Globus pallidus (tissue), 1 donor: ENCODE data around the gene CD200R1.

Source experiments
- DNase-seq: peaks from one replicate; pipeline ENCODE4 v3.0.0-alpha.2; 2015; ENCODE audit warnings: low spot score

The CD200R1 gene

DNA sequence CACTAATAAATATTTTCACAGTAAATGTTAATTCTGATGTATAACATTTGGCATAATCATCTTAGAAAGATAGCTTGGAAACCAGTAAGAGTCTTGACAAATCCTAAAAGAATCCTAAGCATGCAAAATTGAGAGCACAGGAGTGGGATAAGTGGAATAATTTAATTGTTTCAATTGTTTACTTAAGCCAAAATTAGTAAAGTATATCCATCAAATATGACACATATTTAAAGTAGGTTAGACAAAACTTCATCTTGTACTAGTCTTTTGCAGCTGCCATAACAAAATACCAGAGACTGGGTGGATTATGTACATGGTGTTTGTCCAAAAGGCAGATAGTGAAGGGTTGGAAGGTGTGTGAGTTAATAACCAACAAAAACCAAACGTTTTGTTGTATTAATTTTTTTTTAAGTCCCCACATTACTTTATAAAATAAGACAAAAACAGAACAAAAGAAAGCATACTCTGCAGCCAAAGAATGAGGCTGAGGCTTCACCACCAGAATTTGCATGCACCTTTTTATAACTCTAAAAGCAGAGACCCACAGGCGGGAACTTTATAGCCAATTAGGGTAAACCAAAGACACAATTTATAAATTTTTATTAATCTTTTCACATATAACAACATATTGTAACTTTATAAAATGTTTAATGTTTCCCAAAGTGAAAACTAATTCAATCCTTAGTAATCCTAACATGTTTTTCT lies 86.4 kb downstream of the CD200R1 start:
- DNase-seq = no peak

DNA sequence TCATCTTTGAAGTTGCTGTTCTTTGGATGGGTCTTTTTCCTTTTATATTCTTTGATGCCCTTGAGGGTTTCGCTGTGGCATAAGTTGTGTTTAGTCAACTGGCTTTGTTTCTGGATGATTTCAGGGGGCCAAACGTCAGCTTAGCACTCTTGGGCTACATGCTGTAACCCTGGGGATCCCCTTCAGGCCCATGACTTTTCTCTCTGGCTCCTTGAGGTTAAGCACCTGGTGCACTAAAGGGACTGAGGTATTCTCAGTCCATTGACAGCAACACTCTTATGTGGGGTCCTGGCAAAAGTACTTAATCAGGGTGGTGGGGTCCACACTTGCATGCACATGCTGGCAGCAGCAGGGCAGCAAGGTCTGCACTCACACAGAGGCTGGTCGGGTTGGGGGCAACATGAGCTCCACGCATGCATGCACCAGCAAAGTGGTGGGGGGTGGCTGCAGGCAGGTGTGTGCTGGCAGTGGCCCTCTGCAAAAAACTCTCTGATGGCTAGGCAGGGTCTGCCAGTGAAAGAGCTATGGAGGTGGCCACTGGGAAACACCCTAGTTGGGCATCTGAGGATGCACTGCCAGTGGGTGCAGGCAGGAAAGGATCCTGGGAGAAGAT lies 90.1 kb downstream of the CD200R1 start:
- DNase-seq = no peak

DNA sequence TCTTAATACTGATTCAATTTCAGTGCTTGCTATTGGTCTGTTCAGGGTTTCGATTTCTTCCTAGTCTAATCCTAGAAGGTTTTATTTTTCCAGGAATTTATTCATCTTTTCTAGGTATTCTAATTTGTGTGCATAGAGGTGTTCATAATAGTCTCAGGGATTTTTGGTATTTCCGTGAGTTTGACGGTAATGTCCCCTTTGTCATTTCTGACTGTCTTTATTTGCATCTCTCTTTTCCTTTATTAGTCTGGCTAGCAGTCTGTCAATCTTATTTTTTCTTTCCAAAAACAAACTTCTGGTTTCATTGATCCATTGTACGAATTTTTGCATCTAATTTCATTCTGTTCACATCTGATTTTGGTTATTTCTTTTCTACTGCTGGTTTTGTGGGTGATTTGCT lies 93.0 kb downstream of the CD200R1 start:
- DNase-seq = no peak

DNA sequence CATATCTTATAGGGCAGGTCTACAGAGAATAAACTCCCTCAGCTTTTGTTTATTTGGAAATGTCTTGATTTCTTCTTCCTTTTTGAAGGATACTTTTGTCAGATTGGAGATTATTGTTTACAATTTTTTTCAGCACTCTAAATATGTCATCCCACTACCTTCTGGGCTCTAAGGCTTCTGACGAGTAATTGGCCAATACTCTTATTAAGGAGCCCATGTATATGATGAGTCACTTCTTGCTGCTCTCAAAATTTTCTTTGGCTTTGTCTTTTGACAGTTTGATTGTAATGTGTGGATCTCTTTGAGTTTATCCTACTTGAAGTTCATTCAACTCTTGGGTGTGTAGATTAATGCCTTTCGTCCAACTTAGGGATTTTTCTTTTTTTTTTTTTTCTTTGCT lies 99.3 kb downstream of the CD200R1 start:
- no peak for DNase-seq

DNA sequence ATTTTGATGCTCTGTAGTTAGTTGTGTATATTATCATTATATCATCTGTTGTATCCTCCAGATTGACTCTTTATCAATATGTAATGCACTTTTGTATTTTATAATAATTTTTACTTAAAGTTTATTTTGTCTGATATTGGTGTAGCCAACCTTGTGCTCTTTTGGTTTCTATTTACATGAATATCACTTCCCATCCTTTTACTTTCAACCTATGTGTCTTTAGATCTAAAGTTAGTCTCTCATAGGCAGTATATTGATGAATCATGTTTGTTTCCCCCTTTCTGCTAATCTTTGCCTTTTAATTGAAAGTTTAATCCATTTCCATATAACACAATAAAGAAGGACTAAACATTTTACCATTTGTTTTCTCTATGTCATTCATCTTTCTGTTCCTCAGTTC lies 100.2 kb downstream of the CD200R1 start:
- no peak for DNase-seq

DNA sequence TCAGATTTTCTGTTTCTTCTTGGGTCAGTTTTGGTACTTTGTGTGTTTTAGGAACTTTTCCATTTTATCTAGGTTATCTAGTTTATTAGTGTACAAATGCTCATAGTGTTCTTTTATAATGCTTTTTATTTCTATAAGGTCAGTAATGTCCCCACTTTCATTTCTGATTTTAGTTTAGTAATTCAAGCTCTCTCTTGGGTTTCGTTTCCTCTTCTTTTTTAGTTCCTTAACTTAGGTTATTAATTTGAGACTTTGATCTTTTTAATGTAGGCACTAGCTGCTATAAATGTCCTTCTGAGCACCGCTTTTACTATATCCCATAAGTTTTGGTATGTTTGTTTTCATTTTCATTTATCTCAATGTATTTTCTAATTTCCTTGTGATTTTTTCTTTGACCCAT lies 101.3 kb downstream of the CD200R1 start:
- DNase-seq = no peak

DNA sequence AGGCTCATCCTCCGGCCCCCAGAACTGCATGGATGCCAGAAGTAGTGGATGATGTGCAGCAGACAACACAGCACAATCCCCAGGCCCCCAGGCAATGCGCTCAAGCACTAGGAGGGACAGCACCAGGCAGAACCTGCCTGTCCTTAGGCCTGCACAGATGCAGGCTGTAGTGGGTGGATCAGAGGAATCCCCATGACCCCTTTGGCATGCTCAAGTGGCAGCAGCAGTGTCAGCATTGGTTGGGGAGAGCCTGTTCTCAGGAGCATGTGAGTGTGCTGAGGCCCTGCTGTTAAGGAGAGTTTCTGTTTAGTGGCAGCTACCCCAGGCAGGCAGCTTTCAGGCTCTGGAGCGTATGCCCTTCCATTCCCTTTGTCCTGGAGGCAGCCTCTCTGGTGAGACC lies 103.2 kb downstream of the CD200R1 start:
- DNase-seq = no peak
